ENCODE measurements around the gene BHLHE40.

DNA sequence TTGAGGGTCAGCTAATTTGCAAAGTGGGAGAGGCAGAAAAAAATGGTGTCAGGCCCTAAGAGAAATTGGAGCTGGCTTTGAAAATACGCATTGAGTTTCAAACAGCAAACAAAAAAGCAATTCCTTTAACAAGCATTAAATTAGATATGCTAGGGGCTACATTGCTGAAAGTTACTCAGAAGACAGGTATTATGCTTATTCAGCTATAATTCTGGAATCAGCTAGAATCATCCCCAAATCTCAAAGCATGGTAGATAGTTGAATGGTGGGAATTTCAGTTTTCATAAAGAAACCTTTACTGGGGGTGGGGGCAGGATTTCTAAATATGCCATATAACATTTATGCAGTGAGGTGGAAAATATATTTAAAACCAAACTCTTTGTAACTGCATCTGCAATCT is 50.5 kb downstream of the BHLHE40 start:
- no peak for TF ChIP-seq RAD21 (IDR thresholded peaks at IDR 0.05; ENCODE audit: insufficient read depth, low read depth, low read length)
- TF ChIP-seq, protein P1, sequence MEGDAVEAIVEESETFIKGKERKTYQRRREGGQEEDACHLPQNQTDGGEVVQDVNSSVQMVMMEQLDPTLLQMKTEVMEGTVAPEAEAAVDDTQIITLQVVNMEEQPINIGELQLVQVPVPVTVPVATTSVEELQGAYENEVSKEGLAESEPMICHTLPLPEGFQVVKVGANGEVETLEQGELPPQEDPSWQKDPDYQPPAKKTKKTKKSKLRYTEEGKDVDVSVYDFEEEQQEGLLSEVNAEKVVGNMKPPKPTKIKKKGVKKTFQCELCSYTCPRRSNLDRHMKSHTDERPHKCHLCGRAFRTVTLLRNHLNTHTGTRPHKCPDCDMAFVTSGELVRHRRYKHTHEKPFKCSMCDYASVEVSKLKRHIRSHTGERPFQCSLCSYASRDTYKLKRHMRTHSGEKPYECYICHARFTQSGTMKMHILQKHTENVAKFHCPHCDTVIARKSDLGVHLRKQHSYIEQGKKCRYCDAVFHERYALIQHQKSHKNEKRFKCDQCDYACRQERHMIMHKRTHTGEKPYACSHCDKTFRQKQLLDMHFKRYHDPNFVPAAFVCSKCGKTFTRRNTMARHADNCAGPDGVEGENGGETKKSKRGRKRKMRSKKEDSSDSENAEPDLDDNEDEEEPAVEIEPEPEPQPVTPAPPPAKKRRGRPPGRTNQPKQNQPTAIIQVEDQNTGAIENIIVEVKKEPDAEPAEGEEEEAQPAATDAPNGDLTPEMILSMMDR (IDR thresholded peaks at IDR 0.05 in 2 of 3, conservative IDR thresholded peaks at IDR 0.05 in 1 of 3; ENCODE audit: control insufficient read depth in 2 of 3, extremely low read depth in 1 of 3, insufficient read depth in 1 of 3, low read depth in 3 of 3, low read length in 3 of 3): no peak
- TF ChIP-seq IKZF1 (conservative IDR thresholded peaks at IDR 0.05): no peak
- TF ChIP-seq SMARCA5 (IDR thresholded peaks at IDR 0.05): no peak
- TF ChIP-seq TCF3 (IDR thresholded peaks at IDR 0.05; ENCODE audit: borderline replicate concordance, insufficient read depth, low read depth, low read length): no peak
- no peak for TF ChIP-seq JUND (IDR thresholded peaks at IDR 0.05; ENCODE audit: low read depth, low read length)
- no peak for TF ChIP-seq NRF1 (conservative IDR thresholded peaks at IDR 0.05; ENCODE audit: low read depth, low read length)
- TF ChIP-seq YY1 (IDR thresholded peaks at IDR 0.05; ENCODE audit: low read depth, low read length): no peak
- TF ChIP-seq PML (IDR thresholded peaks at IDR 0.05; ENCODE audit: low read length): no peak
- TF ChIP-seq TCF7 (IDR thresholded peaks at IDR 0.05; ENCODE audit: borderline replicate concordance): no peak

All from GM12878 (cell line).